Ovary (tissue), 9 donors: ENCODE results near the gene GPC6. TPM values are rescaled to one million over a fixed set of nuclear protein-coding genes. Genes with fewer than 3 reads are reported as not detected.

Source experiments
- DNase-seq, 5 donors: peaks; one replicate each; pipeline ENCODE4 v3.0.0-alpha.2; 2019 to 2020
- H3K27ac ChIP-seq, 2 donors: fragments of 200-600 bp; one replicate each; pipeline versions ENCODE4 v1.5.1 to v1.8.0; 2019 to 2022
- H3K27me3 ChIP-seq: fragments of 200-600 bp; one replicate; pipeline ENCODE4 v1.8.0; 2022
- H3K36me3 ChIP-seq: fragments of 200-600 bp; sonication (generic); one replicate; pipeline ENCODE4 v1.5.1; 2019
- H3K4me1 ChIP-seq: one replicate; pipeline ENCODE4 v1.8.1; 2013; ENCODE audit warnings: mild to moderate bottlenecking, moderate library complexity; ENCODE audit not compliant: insufficient read depth
- H3K4me3 ChIP-seq: fragments of 200-600 bp; sonication (generic); one replicate; pipeline ENCODE4 v1.5.1; 2017
- H3K9me3 ChIP-seq, 2 donors: fragments of 200-600 bp in 1 of 2; sonication (generic) in 1 of 2; one replicate each; pipeline versions ENCODE4 v1.5.1 to v1.8.1; 2013 to 2019; ENCODE audit warnings: mild to moderate bottlenecking in 1 of 2, moderate library complexity in 1 of 2
- EP300 ChIP-seq: sonication (generic); formaldehyde crosslinking; IDR thresholded peaks from one replicate; pipeline ENCODE4 v1.6.1; 2017; ENCODE audit warnings: antibody characterized with exemption
- POLR2A ChIP-seq: fragments of 450-650 bp; IDR thresholded peaks from one replicate; pipeline ENCODE4 v1.6.1; 2017; ENCODE audit warnings: antibody characterized with exemption, mild to moderate bottlenecking, moderate library complexity
- WGBS, 3 donors: extraction: QIAGEN DNeasy Blood & Tissue Kit in 1 of 3; methylation state at CpG; one replicate each; pipeline versions ENCODE4 v1.1.5 to v1.1.7; 2013 to 2017; 5-methylcytosine and 5-hydroxymethylcytosine counted together
- intact Hi-C, 4 donors: fragments of 100-400 bp; cut with DNase I; formaldehyde crosslinking; loops; one replicate each; pipeline versions ENCODE4 v1.11.0 to v1.15.1; 2022 to 2023
- polyA plus RNA-seq, 2 donors: library from polyadenylated mRNA; stranded (reverse); fragments of 200-250 nt in 1 of 2; fragments of 350-450 nt in 1 of 2; fragmentation: Illumina TruSeq in 1 of 2; extraction: RNeasy Lipid Tissue Mini Kit (QIAGEN cat#74804) in 1 of 2; gene quantifications; one replicate each; pipeline ENCODE4 v1.2.3, GENCODE V29; 2013 to 2014
- total RNA-seq, 7 donors: library from RNA; depleted of rRNA in 2 of 7; stranded (reverse); fragments of >200 nt in 2 of 7; fragmentation: NEBNext Ultra II Directional in 3 of 7; extraction: Animal tissue kit (Norgen Biotek cat#: 25700) in 3 of 7; gene quantifications; one replicate each; pipeline versions ENCODE4 v1.1.0 to v1.2.4, GENCODE V29; 2016 to 2023
- TF ChIP-seq, protein P1 (sequence below), 3 donors: fragments of 450-650 bp in 2 of 3; fragments of 200-600 bp in 1 of 3; IDR thresholded peaks; one replicate each; pipeline versions ENCODE4 v1.5.1 to v1.8.0; 2016 to 2022; ENCODE audit warnings: antibody characterized with exemption in 3 of 3, mild to moderate bottlenecking in 1 of 3
- donor health status: DM: no; HTN: no; CAD: no; lungs with moderate emphysema.
- donor health status: DM: no; HTN: no; CAD: no.
- donor health status: Bipolar disorder and iron deficiency.
- donor health status: DM: yes; HTN: yes; CAD: no.
- donor health status: DM: no; HTN: no; CAD: no.
- donor health status: DM: yes; HTN: yes; CAD: no.

Gene GPC6
- total and polyA plus RNA-seq, 9 donors, result 4.3 to 22.3 (median 17.9) TPM

DNA sequence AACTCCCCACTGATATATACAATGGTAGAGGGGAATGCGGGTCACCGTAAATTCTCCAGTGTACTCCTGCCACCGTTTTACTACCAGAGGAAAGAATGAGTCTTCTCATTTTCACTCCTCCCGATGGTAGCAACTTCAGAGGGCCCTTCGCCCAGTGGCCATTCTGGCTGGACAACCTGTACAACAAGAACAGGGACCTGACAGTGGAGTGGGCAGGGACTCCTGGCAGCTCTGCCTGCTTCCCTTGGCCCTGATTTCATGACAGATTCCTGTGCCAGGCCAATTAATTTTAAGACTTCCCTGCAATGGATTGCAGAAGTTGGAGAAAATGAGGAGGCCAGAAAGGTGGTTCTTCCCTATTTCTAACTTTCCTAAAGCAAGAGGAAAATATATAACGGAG, 148.9 kb downstream of the GPC6 start:
- 79 to 84% (median 84%) methylated on average over 6 of the region's 6 CpGs for WGBS, 3 donors
- Histone ChIP-seq H3K27me3 (no peaks in the 10 kb centered on the region), H3K36me3 (no peaks in the 10 kb centered on the region), H3K4me1 (no peaks in the 10 kb centered on the region), H3K4me3 (no peak overlapping the region), H3K27ac (no peak overlapping the region), H3K9me3 (no peaks in the 10 kb centered on the region)
- TF ChIP-seq, protein P1, sequence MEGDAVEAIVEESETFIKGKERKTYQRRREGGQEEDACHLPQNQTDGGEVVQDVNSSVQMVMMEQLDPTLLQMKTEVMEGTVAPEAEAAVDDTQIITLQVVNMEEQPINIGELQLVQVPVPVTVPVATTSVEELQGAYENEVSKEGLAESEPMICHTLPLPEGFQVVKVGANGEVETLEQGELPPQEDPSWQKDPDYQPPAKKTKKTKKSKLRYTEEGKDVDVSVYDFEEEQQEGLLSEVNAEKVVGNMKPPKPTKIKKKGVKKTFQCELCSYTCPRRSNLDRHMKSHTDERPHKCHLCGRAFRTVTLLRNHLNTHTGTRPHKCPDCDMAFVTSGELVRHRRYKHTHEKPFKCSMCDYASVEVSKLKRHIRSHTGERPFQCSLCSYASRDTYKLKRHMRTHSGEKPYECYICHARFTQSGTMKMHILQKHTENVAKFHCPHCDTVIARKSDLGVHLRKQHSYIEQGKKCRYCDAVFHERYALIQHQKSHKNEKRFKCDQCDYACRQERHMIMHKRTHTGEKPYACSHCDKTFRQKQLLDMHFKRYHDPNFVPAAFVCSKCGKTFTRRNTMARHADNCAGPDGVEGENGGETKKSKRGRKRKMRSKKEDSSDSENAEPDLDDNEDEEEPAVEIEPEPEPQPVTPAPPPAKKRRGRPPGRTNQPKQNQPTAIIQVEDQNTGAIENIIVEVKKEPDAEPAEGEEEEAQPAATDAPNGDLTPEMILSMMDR (IDR thresholded peaks at IDR 0.05), result no peak
- TF ChIP-seq POLR2A, result no peak
- TF ChIP-seq EP300, result no peak
- DNase-seq, result no peak
- intact Hi-C loops, result no loop called here

DNA sequence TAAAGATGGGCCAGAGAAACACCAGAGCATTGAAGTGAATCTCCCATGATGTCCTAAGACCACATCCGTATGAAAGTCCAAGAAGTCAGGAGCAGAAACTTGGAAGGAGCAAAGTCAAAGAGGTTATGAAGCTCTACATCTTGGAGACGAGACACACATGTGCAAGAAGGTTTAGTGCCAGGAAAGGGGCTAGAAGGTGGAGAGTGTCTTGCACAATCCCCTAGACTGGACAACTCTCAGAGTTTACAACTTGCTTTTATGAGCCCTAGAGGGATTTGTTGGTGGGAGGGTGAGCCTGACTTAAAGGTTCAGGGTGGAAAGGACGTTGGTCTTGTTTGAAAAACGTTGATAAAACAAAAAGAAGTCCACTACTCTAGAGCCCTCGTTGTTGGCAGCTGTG, 150.6 kb downstream of the GPC6 start:
- H3K36me3 ChIP-seq, result no peaks in the 10 kb centered on the region
- H3K4me1 ChIP-seq, result no peaks in the 10 kb centered on the region
- no peak for TF ChIP-seq POLR2A
- TF ChIP-seq, protein P1 (IDR thresholded peaks at IDR 0.05), result no peak
- TF ChIP-seq EP300, result no peak
- 51 to 58% (median 56%) methylated on average over 5 of the region's 5 CpGs for WGBS, 3 donors
- intact Hi-C loops, result no loop called here
- no peaks in the 10 kb centered on the region for H3K9me3 ChIP-seq
- H3K27me3 ChIP-seq, result no peaks in the 10 kb centered on the region
- no peak overlapping the region for H3K4me3 ChIP-seq
- no peak for DNase-seq
- H3K27ac ChIP-seq, result no peak overlapping the region

DNA sequence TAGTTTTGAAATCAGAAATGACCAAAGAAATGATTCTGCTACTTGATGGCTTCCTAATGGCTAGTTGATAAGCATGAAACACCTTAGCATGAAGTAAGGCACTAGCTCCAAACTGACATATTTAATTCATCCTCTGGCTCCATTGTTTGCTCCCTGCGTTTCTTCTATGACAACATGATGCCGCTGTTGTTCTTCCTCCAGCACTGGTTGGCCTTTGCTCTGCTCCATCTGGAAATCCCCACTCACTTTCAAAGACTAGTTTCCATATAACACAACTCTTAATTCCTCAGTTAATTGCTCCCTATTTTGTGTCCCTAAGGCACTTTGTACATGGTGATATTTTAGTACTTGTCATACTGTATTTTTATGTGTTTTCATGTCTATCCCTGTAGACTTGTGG, 151.6 kb downstream of the GPC6 start:
- intact Hi-C loops, result no loop called here

DNA sequence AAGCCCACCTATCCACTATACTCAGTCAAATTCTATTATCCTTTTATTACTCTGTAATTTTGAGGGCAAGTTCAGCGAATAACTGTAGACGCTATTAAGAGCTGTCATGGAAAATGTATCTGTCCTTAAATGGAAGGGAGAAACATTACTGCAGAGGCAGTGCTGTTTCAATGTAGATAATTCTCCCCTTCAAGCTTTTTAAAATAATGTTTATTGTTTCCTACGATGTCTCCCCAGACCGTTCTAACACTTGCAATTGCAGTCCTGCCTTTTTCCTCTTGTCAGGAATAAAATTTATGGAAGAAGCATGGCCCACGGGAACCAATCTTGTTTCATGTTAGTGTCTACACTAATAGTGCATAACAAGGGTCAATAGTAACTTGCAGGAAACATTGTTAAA, 159.5 kb downstream of the GPC6 start:
- TF ChIP-seq, protein P1 (IDR thresholded peaks at IDR 0.05), result no peak
- TF ChIP-seq EP300, result no peak
- TF ChIP-seq POLR2A, result no peak
- H3K27me3 ChIP-seq, result no peaks in the 10 kb centered on the region
- no peaks in the 10 kb centered on the region for H3K9me3 ChIP-seq
- intact Hi-C loops, result no loop called here
- no peaks in the 10 kb centered on the region for H3K36me3 ChIP-seq
- no peak for DNase-seq
- H3K4me1 ChIP-seq, result no peaks in the 10 kb centered on the region
- H3K4me3 ChIP-seq, result no peak overlapping the region
- 70 to 82% (median 78%) methylated on average over 5 of the region's 5 CpGs for WGBS, 3 donors
- no peak overlapping the region for H3K27ac ChIP-seq

More for the DNA sequence above, 151.6 kb downstream of the GPC6 start:
- Histone ChIP-seq H3K4me1 (no peaks in the 10 kb centered on the region), H3K27ac (no peak overlapping the region), H3K36me3 (no peaks in the 10 kb centered on the region), H3K9me3 (no peaks in the 10 kb centered on the region), H3K4me3 (no peak overlapping the region), H3K27me3 (no peaks in the 10 kb centered on the region)
- DNase-seq, result no peak
- WGBS, 3 donors, result 77 to 88% (median 85%) methylated on average over 2 of the region's 2 CpGs
- TF ChIP-seq, protein P1 (IDR thresholded peaks at IDR 0.05), result no peak
- TF ChIP-seq POLR2A (no peak), EP300 (no peak)
